Peyer's patch (tissue), 4 donors: Measurements from ENCODE around the gene CYP19A1.

Experiments
- CTCF ChIP-seq, 6 experiments: fragments of 450-650 bp in 4 of 6; fragments of 200-600 bp in 2 of 6; sonication (generic) in 1 of 6; IDR thresholded peaks; one replicate each; pipeline ENCODE4 v1.5.1; 2017 to 2019; ENCODE audit warnings: antibody characterized with exemption in 6 of 6, mild to moderate bottlenecking in 3 of 6, moderate library complexity in 1 of 6
- POLR2A ChIP-seq, 2 donors: fragments of 450-650 bp; IDR thresholded peaks; one replicate each; pipeline ENCODE4 v1.5.1; 2017; ENCODE audit warnings: antibody characterized with exemption in 2 of 2, mild to moderate bottlenecking in 2 of 2, moderate library complexity in 2 of 2

GRCh38 chr15:51193979-51194378 is 144.4 kb downstream of the CYP19A1 start:
- TF ChIP-seq CTCF (IDR thresholded peaks at IDR 0.05) (no peak), POLR2A (IDR thresholded peaks at IDR 0.05) (no peak)
